SK-N-SH (cell line): ENCODE measurements around the gene ARHGEF6.

Experiments used
- CTCF ChIP-seq: fragments of 200-600 bp; sonication (generic); IDR thresholded peaks from 2 replicates; pipeline ENCODE4 v1.6.1; 2017; ENCODE audit warnings: antibody characterized with exemption, mild to moderate bottlenecking, moderate library complexity
- GABPA ChIP-seq: IDR thresholded peaks from 2 replicates; pipeline ENCODE4 v1.4.0; 2012; ENCODE audit warnings: low read depth, mild to moderate bottlenecking
- MAX ChIP-seq: IDR thresholded peaks from 2 replicates; pipeline ENCODE4 v1.4.0; 2012; ENCODE audit warnings: low read depth
- MEF2A ChIP-seq: IDR thresholded peaks from 2 replicates; pipeline ENCODE4 v1.4.0; 2012; ENCODE audit warnings: low read depth, borderline replicate concordance
- RAD21 ChIP-seq: IDR thresholded peaks from 2 replicates; pipeline ENCODE4 v1.6.1; 2012; ENCODE audit warnings: mild to moderate bottlenecking, low read length
- SMC3 ChIP-seq: IDR thresholded peaks from 2 replicates; pipeline ENCODE4 v1.6.1; 2012; ENCODE audit warnings: low read depth, low read length, improper control_type of control experiment

GRCh38 chrX:136635235-136635634 lies 145.5 kb downstream of the ARHGEF6 start:
- TF ChIP-seq CTCF (no peak), SMC3 (no peak), GABPA (no peak), RAD21 (no peak), MAX (no peak), MEF2A (no peak)
